ENCODE results near the gene UNC50.

GRCh38 chr2:98570356-98570755, 38.0 kb upstream of the UNC50 start:
- no peak for TF ChIP-seq CTCF (conservative IDR thresholded peaks at IDR 0.05 in 1 of 2, IDR thresholded peaks at IDR 0.05 in 1 of 2; ENCODE audit: low read depth in 1 of 2, low read length in 2 of 2)
- TF ChIP-seq EZH2 (IDR thresholded peaks at IDR 0.05; ENCODE audit: low read length, missing control alignments) = no peak
